B cell (primary cell): ENCODE results near the gene IGF1. TPM values are rescaled to one million over a fixed set of nuclear protein-coding genes. Genes with fewer than 3 reads are reported as not detected.

Experiments used
- ATAC-seq: fragments of 200-7000 bp; cut with Tn5 transposase; one replicate; pipeline ENCODE4 v1.10.0; 2021; ENCODE audit warnings: low read depth, mild to moderate bottlenecking, moderate number of reproducible peaks, moderate library complexity
- CTCF ChIA-PET: fragments of 350-600 bp; sonication (Branson Sonifier 250); formaldehyde crosslinking; loops from one replicate; lab custom pipeline; 2021; ENCODE audit warnings: antibody characterized with exemption, inconsistent platforms; lab: Charles Lee
- POLR2A ChIA-PET: fragments of 350-600 bp; sonication (Branson Sonifier 250); formaldehyde crosslinking; loops from one replicate; lab custom pipeline; 2021; ENCODE audit warnings: antibody characterized with exemption; lab: Charles Lee
- DNase-seq: peaks from one replicate; pipeline ENCODE4 v3.0.0; 2013
- H2AFZ ChIP-seq: 2 replicates; pipeline ENCODE4 v1.6.1; 2012; ENCODE audit warnings: mild to moderate bottlenecking, low read depth, low read length; ENCODE audit not compliant: insufficient read depth, poor library complexity, severe bottlenecking
- H3K27ac ChIP-seq, 2 donors: 1 replicate in 1 of 2; 2 replicates in 1 of 2; pipeline ENCODE4 v1.5.1; 2012 to 2013; ENCODE audit warnings: low read length in 2 of 2, mild to moderate bottlenecking in 2 of 2, moderate library complexity in 1 of 2
- H3K27me3 ChIP-seq, 4 experiments: fragments of 200-600 bp in 1 of 4; sonication (generic) in 1 of 4; replicated peaks in 1 of 4; 1 replicate in 2 of 4; 2 replicates in 2 of 4; pipeline versions ENCODE4 v1.6.1 to v1.7.0; 2013 to 2016; ENCODE audit warnings: low read length in 3 of 4, mild to moderate bottlenecking in 2 of 4, mixed read lengths in 1 of 4, moderate library complexity in 1 of 4; ENCODE audit not compliant: insufficient read depth in 4 of 4, control insufficient read depth in 3 of 4; ENCODE audit errors: control extremely low read depth in 1 of 4
- H3K36me3 ChIP-seq, 2 experiments: replicated peaks in 1 of 2; 1 replicate in 1 of 2; 2 replicates in 1 of 2; pipeline versions ENCODE4 v1.6.1 to v1.7.1; 2013; ENCODE audit warnings: low read length in 1 of 2; ENCODE audit not compliant: insufficient read depth in 2 of 2, control insufficient read depth in 1 of 2; ENCODE audit errors: control extremely low read depth in 1 of 2, extremely low read depth in 1 of 2
- H3K4me1 ChIP-seq, 2 donors: fragments of 200-600 bp in 1 of 2; sonication (generic) in 1 of 2; 1 replicate in 1 of 2; 2 replicates in 1 of 2; pipeline versions ENCODE4 v1.5.1 to v1.6.1; 2013 to 2017; ENCODE audit warnings: low read length in 2 of 2; ENCODE audit not compliant: control insufficient read depth in 2 of 2, insufficient read depth in 2 of 2
- H3K4me2 ChIP-seq: replicated peaks from 2 replicates; pipeline ENCODE3; 2012; ENCODE audit warnings: mild to moderate bottlenecking, low read depth, low read length; ENCODE audit not compliant: poor library complexity, severe bottlenecking
- H3K4me3 ChIP-seq, 5 experiments: fragments of 200-600 bp in 1 of 5; sonication (generic) in 1 of 5; 1 replicate in 3 of 5; 2 replicates in 2 of 5; pipeline versions ENCODE4 v1.5.1 to v1.7.0; 2011 to 2016; ENCODE audit warnings: low read length in 4 of 5, mild to moderate bottlenecking in 4 of 5, low read depth in 2 of 5, control low read depth in 1 of 5, moderate library complexity in 1 of 5; ENCODE audit not compliant: insufficient read depth in 1 of 5; ENCODE audit errors: control extremely low read depth in 1 of 5, extremely low read depth in 1 of 5
- H3K79me2 ChIP-seq: fragments of 200-600 bp; sonication (generic); one replicate; pipeline ENCODE4 v1.6.0; 2016; ENCODE audit warnings: low read length; ENCODE audit not compliant: control insufficient read depth, insufficient read depth
- H3K9ac ChIP-seq: fragments of 200-600 bp; sonication (generic); 2 replicates; pipeline ENCODE4 v1.6.1; 2017; ENCODE audit warnings: mild to moderate bottlenecking, low read length, moderate library complexity
- H3K9me3 ChIP-seq, 3 donors: one replicate each; pipeline versions ENCODE4 v1.6.1 to v1.7.1; 2013; ENCODE audit warnings: low read length in 2 of 3; ENCODE audit not compliant: control insufficient read depth in 2 of 3, insufficient read depth in 1 of 3; ENCODE audit errors: control extremely low read depth in 1 of 3
- H4K20me1 ChIP-seq: 2 replicates; pipeline ENCODE4 v1.6.0; 2012; ENCODE audit warnings: mild to moderate bottlenecking, low read length; ENCODE audit not compliant: insufficient read depth, control insufficient read depth, poor library complexity, severe bottlenecking
- H3K27ac Mint-ChIP-seq: one replicate; pipeline ENCODE4 v1.8.0; 2021; ENCODE audit warnings: mixed read lengths
- H3K27me3 Mint-ChIP-seq: one replicate; pipeline ENCODE4 v1.8.0; 2021; ENCODE audit warnings: mixed read lengths
- H3K4me1 Mint-ChIP-seq: one replicate; pipeline ENCODE4 v1.8.0; 2021; ENCODE audit warnings: mixed read lengths
- H3K4me3 Mint-ChIP-seq: one replicate; pipeline ENCODE4 v1.8.0; 2021; ENCODE audit warnings: mixed read lengths
- H3K9me3 Mint-ChIP-seq: one replicate; pipeline ENCODE4 v1.8.0; 2022; ENCODE audit warnings: mixed read lengths; ENCODE audit not compliant: insufficient read depth
- CTCF ChIP-seq: fragments of 200-600 bp; IDR thresholded peaks from one replicate; pipeline ENCODE4 v1.8.0; 2022; ENCODE audit warnings: antibody characterized with exemption, mild to moderate bottlenecking
- EZH2 ChIP-seq: IDR thresholded peaks from 2 replicates; pipeline ENCODE4 v1.6.1; 2012; ENCODE audit warnings: borderline replicate concordance, low read depth, mild to moderate bottlenecking, moderate library complexity, low read length; ENCODE audit not compliant: insufficient read depth, poor library complexity, severe bottlenecking
- WGBS: methylation state at CpG from one replicate; pipeline ENCODE4 v1.1.5; 2013; ENCODE audit warnings: missing lambda C conversion rate; ENCODE audit not compliant: insufficient coverage; 5-methylcytosine and 5-hydroxymethylcytosine counted together
- intact Hi-C: fragments of 100-400 bp; cut with micrococcal nuclease; formaldehyde crosslinking; loops from one replicate; pipeline ENCODE4 v1.10.0; 2022
- polyA plus RNA-seq: library from polyadenylated mRNA; depleted of rRNA; stranded (reverse); fragments of >200 nt; gene quantifications from 2 replicates; pipeline ENCODE4 v1.2.3, GENCODE V29; 2012
- total RNA-seq, 2 donors: library from RNA; stranded (reverse); fragments of 120-200 nt in 1 of 2; gene quantifications; 1 replicate in 1 of 2; 2 replicates in 1 of 2; pipeline versions ENCODE4 v1.2.3 to v1.2.4, GENCODE V29; 2013 to 2022

Gene IGF1
- total and polyA plus RNA-seq, 2 donors (not counting 1 experiment from before 2014, with no cell fraction given) = 0.21 TPM; not detected in 1

- H3K4me1 Mint-ChIP-seq = no peaks in the 10 kb centered on the region
- H3K79me2 ChIP-seq = no peaks in the 10 kb centered on the region
- no peaks in the 10 kb centered on the region for H3K9me3 ChIP-seq
- H3K4me3 Mint-ChIP-seq = no peak overlapping the region
- H2AFZ ChIP-seq = no peak overlapping the region
- ATAC-seq (no peak), DNase-seq (no peak)
- H3K4me3 ChIP-seq = no peak overlapping the region
- no peak overlapping the region for H3K4me2 ChIP-seq
- no peak for TF ChIP-seq EZH2
- TF ChIP-seq CTCF = no peak
- no peaks in the 10 kb centered on the region for H3K36me3 ChIP-seq
- no peaks in the 10 kb centered on the region for H3K27me3 ChIP-seq
- H3K27ac ChIP-seq = no peak overlapping the region
- CTCF ChIA-PET = no interaction called here
- H3K9ac ChIP-seq = no peak overlapping the region
- no peaks in the 10 kb centered on the region for H4K20me1 ChIP-seq
- H3K27ac Mint-ChIP-seq = no peak overlapping the region
- POLR2A ChIA-PET = no interaction called here
- no peaks in the 10 kb centered on the region for H3K9me3 Mint-ChIP-seq
- WGBS = 80% methylated on average over 1 of the region's 5 CpGs
- H3K27me3 Mint-ChIP-seq = peaks cover 9% of the 10 kb centered on the region
- H3K4me1 ChIP-seq = no peaks in the 10 kb centered on the region
- intact Hi-C loops = no loop called here
Measured at GRCh38 chr12:102421802-102422583, 58.4 kb downstream of the IGF1 start.

GRCh38 chr12:102419094-102419764, 61.1 kb downstream of the IGF1 start:
- no peaks in the 10 kb centered on the region for H3K4me1 Mint-ChIP-seq

More at GRCh38 chr12:102419094-102419764, 61.1 kb downstream of the IGF1 start:
- peaks cover 9% of the 10 kb centered on the region for H3K27me3 Mint-ChIP-seq
- ChIA-PET POLR2A (no interaction called here), CTCF (no interaction called here)
- TF ChIP-seq EZH2 (no peak), CTCF (no peak)
- Histone ChIP-seq H3K9ac (no peak overlapping the region), H3K27me3 (no peaks in the 10 kb centered on the region), H3K4me3 (no peak overlapping the region), H3K36me3 (no peaks in the 10 kb centered on the region), H3K27ac (no peak overlapping the region), H3K4me1 (no peaks in the 10 kb centered on the region), H3K79me2 (no peaks in the 10 kb centered on the region), H3K9me3 (no peaks in the 10 kb centered on the region), H4K20me1 (no peaks in the 10 kb centered on the region), H2AFZ (no peak overlapping the region), H3K4me2 (no peak overlapping the region)
- 98% methylated on average over 9 of the region's 11 CpGs for WGBS
- no peak for DNase-seq
- ATAC-seq = no peak
- no peak overlapping the region for H3K4me3 Mint-ChIP-seq
- H3K9me3 Mint-ChIP-seq = no peaks in the 10 kb centered on the region
- intact Hi-C loops = no loop called here
- no peak overlapping the region for H3K27ac Mint-ChIP-seq
